HG02623 (cell line): ENCODE results near the gene HERC5.
"Not testable (repeated sequence)": the region's sequence is repeated elsewhere in the genome, so short reads cannot be mapped to it uniquely, and the experiment has no call there.

ENCODE experiments used
- ATAC-seq: cut with Tn5 transposase; IDR thresholded peaks from one replicate; pipeline ENCODE4 v1.9.1; 2021; ENCODE audit warnings: moderate library complexity; ENCODE audit not compliant: unreplicated experiment

HERC5 gene

DNA sequence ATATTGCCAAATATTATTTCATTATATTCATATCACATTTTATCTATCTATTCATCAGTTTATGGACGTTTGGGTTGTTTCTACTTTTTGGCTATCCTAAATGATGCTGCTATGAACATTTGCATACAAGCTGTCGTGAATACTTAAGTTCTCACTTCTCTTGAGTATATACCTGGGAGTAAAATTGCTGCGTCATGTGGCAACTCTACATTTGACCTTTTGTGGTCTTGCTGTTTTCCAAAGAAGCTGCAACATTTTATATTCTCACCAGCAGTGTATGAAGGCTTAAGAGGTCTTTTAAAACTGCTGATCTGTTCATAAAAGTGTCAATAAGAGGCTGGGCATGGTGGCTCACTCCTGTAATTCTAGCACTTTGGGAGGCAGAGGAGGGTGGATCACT is 60.9 kb downstream of the HERC5 start:
- no peak for ATAC-seq

DNA sequence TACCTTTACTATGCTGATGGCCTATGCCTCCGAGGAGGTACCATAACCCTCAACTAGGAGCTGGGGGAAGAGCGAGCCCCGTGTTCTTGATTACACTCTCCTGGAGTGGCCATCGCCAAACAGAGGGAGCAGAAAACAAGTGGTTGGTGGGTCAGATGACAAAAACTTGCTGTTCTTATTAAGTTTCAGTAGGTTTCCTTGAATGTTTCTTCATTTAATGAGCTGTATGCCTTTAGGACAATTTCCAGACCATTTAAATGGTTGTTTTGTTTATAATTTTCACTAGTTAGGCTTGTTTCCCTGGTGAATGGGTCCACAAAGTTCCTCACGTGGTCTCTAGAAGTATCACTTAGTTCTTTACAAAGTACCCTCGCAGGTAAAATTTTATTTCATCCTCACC is 62.0 kb downstream of the HERC5 start:
- ATAC-seq = no peak

DNA sequence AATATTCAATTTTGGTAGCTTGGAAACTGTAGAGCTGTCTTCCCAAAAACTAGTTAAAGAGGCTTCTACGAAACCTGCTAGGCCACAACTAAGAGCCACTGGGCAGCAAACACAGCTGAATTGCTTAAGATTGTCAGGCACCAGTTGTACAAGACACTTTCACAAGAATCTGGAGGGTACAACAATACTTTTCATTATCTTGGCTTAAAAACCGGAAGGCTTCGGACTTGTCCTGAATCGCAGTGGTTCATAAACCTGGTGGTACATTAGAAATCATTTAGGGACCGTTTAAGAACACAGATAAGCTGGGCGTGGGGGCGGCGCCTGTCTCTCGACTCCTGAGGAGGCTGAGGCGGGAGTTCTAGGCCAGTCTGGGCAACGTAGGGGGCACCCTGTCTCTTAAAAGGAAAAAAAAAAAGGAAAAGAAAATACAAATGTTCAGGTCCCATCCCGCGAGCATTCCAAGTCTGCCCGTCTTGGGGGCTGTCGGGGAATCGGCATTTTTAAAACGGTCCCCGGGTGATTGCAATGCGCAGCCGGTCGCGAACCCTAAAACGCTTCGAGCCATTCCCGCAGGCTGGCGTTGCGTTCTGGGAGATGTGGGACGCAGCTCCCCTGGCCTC is 65.9 kb downstream of the HERC5 start:
- no peak for ATAC-seq

DNA sequence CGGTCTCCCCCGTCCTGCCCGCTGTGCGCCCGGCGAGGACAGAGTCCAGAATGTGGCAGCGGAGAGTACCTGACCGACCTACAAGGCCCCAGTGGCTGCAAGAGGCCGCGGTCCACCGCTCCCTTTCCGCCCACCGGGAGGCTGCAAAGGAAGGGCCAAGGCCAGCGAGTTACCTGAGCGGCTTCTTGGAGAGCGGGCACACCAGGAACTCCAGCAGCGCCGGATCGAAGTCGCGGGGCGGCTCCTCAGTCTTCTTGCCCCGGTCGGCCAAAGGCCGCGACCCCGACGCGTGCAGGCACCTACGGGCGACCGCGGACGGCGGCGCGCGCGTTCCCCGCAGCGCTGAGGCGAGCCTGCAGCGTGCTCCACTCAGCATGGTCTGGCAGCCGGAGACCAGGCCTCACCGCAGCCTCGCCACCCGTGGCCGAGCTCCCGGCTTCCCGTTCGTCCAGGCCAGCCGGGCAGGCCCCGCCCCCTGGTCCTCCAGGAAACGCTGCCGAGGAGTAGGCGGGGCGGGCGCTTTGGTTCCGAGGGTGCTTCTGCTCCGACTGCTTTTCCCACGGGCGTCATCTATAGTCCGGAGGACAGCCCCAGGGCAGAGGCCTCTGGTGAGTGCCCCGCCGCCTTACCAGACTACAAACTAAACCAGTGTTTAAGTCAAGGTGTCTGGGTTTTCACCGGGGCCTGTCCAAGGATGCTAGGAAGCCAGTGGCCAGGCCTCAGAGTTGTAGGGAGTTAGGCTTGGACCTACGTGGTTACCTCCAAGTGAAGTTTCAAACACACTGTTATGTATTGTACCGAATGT is 66.6 kb downstream of the HERC5 start, which contains the start of gene PYURF:
Gene PYURF (minus strand): TSS at position 452 of the 805 bp plus-strand sequence. CDS start 76 bp downstream, at position 376.
- ATAC-seq = peak; percentile 87

DNA sequence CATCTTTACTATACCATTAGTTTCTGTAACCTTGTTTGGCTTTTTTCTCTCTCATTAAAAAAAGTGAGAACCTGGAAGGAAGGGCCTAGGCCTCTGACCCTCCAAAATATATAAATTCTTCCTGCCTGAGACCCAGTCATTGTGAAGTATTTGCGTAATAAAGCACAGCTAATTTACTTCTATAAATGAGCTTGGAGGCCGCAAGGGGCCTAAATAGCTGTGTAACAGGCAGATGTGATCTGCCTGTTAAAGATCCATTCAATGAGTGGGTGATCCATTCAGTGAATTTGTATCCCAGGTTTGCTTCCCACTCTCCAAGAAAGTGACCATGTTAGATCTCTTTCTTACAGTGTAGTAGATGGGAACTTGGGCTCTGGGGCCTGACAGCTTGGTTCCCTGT is 67.3 kb downstream of the HERC5 start:
- ATAC-seq = no peak

DNA sequence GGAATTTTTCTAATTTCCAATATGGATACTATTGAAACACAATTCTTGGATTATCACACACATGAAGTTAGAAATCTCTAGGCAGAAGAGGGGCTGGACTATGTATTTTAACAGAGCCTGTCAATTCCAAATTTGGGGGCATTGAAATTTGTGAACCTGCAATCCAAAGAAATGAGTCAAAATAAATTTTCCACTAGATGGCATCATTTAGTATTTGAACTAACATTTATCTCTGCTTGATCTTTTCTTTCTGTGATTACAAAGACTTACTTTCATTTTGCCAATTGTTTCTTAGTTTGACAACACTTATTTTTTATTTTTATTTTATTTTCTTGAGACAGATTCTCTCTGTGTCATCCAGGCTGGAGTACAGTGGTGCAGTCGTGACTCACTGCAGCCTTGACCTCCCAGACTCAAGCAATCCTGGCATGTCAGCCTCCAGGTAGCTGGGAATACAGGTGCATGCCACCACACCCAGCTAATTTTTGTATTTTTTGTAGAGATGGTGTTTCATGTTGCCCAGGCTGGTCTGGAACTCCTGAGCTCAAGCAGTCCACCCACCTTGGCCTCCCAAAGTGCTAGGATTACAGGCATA is 69.4 kb downstream of the HERC5 start:
- no peak for ATAC-seq

DNA sequence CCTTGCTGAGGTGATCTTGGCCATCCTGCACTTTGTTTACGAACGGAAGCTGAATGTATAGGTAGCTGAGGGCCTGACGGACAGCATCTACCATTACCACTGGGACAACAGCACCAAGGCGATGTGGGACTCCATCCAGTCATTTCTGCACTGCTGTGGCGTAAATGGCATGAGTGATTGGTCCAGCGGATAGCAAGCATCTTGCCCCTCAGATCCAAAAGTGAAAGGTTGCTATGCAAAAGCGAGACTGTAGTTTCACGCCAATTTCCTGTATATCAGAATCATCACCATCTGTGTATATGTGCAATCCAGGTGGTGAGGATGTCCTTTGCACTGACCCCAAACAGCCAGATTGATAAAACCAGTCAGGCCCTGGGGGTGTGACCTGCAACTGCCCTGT is 70.9 kb downstream of the HERC5 start:
- no peak for ATAC-seq

DNA sequence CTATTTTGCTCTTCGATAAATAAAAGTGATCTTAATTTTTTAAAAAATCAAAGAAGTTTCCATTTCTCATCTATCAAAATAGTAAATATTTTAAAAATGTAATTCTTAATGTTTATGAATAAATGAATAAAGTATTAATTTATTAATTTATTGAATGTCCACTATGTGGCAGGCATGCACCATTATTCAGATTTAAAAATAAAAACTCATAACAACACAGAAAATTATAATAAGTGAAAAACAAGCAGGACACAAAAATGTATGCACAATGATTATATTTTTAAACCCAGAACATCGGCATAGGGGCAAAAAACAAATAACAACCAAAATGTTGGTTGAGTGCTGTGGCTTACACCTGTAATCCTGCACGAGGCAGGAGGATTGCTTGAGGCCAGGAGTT is 71.9 kb downstream of the HERC5 start:
- no peak for ATAC-seq

DNA sequence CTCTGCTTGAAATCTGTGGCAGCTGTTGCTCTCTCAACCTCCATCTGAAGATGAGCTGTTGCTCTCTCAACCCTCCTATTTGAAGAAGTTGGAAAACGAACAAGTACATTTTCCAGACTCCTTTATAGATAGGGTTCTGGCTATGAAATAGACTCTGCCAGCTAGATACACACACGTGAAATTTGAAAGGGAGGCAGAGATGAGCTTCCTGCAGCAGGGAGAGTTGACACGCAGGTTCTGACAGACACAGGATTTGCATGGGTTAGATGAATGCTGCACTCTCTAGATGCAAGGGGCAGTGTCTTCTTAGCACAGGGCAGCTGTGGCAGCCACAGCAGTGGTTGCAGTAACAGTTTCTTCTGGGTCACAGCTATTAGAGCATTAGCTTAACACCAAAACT is 74.6 kb downstream of the HERC5 start:
- ATAC-seq = no peak

DNA sequence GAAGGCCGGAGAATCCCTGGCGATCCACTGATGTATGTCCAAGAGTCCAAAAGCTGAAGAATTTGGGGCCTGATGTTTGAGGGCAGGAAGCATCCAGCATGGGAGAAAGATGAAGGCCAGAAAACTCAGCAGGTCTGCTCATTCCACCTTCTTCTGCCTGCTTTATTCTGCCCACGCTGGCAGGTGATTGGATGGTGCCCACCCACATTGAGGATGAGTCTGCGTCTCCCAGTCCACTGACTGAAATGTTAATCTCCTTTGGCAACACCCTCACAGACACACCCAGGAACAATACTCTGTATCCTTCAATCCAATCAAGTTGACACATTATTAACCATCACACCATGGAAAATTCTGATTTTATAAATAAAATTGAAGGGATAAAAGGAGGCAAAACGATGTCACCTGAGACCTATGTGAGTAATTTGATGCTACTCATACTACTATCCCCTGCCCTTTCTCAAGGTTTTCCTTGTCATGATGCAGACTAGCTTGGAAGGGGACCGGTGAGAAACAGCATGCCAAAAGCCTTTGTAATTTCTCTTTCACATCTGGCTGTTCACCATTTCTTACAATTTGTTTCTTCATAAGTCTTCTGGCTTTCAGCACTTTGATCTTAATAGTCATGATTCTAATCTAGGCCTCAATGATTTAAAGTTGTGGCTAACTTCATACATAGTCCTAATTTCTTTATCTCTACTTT is 76.3 kb downstream of the HERC5 start:
- ATAC-seq = no peak

DNA sequence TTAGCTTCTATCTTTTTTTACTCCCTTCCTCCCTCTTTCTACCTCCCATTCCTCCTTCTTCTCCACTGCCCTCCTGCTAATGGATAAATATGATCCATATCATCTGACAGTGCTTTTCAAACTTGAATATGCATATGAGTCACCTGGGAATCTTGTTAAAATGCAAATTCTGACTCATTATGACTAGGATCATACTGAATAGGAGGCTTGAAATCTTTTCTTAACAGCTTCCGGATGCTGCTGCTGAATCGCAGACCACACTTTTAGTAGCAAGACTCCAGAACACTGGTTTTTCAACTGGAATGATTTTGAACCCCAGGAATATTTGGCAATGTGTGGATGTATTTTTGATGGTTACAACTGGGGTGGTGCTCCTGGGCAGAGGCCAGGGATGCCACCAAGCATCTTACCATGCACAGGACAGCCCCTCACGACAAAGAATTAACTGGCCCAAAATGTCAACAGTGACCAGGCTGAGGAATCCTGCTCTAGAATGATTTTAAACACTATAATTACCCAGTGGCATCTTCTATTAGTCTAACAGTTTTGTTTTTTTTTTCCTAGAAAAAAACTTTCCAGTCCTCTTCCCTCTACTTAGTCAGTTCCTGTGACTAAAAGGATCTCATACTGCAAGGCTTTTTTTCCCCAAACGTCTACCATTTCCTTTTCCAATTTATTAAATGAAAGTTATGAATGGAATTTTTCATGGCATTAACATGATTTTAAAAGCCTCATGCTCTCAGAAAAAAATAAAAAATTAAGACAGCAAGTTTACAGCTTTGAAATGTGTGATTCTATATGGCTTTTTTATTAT is 77.2 kb downstream of the HERC5 start:
- no peak for ATAC-seq

DNA sequence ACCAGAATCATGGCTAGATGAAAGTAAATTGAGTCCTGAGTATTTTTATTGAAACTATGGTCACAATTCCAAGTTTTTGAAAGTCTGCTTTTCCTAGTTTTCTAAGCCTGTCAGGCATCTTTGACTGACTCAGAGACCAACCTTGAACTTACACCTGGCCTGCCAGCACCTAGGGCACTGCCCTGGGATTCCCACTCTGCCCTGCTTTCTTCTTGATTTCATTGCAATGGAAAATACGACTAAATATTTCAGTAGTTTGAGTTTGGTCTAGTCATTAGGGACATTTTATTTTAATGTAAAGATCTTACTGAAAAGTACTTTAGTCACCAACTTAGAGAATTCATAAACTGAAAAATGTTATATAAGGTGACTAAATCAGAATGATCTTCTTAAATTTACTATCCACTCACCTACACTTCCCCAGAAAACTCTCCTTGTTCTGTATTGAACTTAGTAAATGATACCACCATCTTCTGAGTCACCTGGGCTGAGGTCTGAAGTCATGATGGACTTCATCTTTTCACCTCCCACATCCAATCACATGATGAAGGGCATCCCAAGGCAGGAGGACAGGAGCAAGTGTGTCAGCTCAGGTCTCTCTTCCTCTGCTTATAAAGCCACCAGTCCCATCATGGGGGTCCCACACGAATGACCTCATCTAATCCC is 78.3 kb downstream of the HERC5 start:
- ATAC-seq = no peak

DNA sequence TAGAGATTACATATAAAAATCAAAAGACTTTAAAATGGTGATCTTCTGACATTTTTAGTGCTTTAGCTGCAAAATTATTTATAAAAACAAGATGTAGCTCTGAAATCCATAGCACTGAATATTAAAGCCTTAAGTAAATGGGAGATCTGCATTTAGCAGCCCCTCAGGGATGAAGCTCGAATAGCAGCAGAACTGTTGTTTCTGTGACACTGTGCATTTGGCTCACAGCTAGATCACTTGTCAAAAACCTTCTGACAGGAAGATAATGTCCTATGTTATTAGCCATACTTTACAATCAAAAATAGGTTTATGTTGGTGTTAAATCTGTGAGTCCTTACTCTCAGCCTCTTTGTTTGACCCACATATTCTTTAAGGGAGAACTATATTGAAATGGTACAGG is 80.8 kb downstream of the HERC5 start:
- no peak for ATAC-seq

DNA sequence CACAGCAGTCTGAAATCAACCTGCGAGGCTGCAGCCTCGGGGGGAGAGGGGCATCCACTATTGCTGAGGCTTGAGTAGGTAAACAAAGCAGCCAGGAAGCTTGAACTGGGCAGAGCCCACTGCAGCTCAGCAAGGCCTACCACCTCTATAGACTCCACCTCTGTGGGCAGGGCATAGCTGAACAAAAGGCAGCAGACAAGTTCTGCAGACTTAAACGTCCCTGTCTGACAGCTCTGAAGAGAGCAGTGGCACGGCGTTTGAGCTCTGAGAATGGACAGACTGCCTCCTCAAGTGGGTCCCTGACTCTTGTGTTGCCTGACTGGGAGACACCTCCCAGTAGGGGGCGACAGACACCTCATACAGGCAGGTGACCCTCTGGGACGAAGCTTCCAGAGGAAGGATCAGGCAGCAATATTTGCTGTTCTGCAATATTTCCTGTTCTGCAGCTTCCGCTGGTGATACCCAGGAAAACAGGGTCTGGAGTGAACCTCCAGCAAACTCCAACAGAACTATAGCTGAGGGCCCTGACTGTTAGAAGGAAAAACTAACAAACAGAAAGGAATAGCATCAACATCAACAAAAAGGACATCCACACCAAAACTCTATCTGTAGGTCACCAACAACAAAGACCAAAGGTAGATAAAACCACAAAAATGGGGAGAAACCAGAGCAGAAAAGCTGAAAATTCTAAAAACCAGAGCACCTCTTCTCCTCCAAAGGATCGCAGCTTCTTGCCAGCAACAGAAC is 82.6 kb downstream of the HERC5 start:
- ATAC-seq = not testable (repeated sequence)

DNA sequence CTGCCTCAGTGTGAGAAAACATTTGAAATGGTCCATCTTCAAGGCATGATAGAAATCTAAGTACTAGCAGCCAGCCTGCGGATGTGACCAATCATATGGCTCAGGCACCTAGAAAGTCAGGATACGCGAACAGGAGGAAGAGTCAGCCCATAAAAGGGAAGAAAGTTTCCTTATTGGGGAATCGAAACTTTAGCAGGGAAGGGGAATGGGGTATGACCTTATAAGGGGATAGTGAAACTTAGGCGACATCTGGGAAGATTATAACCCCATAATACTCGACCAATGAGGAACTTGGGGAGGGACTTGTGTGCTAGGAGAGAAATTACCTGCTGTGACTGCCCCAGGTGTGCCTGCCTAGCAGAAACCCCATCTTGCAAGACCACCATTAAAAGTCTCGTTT is 92.9 kb downstream of the HERC5 start:
- no peak for ATAC-seq
